Measurements from ENCODE around the gene GDF9.

Gene GDF9, protein sequence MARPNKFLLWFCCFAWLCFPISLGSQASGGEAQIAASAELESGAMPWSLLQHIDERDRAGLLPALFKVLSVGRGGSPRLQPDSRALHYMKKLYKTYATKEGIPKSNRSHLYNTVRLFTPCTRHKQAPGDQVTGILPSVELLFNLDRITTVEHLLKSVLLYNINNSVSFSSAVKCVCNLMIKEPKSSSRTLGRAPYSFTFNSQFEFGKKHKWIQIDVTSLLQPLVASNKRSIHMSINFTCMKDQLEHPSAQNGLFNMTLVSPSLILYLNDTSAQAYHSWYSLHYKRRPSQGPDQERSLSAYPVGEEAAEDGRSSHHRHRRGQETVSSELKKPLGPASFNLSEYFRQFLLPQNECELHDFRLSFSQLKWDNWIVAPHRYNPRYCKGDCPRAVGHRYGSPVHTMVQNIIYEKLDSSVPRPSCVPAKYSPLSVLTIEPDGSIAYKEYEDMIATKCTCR

GRCh38 chr5:132866342-132867045 lies at the start of gene GDF9, which contains the start of gene UQCRQ:
TSS of gene GDF9 (minus strand) at chr5:132866469. CDS start at chr5:132864533, 1,936 bp downstream.
TSS of gene UQCRQ (plus strand) at chr5:132866642. CDS start at chr5:132866882, 240 bp downstream.
- Mint-ChIP-seq H3K27me3 (no peaks in the 10 kb centered on the region), H3K36me3 (ENCODE audit: low read depth) (peaks cover 49% of the 10 kb centered on the region), H3K27ac (peak within 1 kb of the TSS; percentile 100), H3K4me1 (ENCODE audit: low read depth) (peaks cover 35% of the 10 kb centered on the region), H3K9me3 (no peaks in the 10 kb centered on the region), H3K4me3 (peak within 1 kb of the TSS; percentile 100)
- peak; percentile 90 for DNase-seq

DNA sequence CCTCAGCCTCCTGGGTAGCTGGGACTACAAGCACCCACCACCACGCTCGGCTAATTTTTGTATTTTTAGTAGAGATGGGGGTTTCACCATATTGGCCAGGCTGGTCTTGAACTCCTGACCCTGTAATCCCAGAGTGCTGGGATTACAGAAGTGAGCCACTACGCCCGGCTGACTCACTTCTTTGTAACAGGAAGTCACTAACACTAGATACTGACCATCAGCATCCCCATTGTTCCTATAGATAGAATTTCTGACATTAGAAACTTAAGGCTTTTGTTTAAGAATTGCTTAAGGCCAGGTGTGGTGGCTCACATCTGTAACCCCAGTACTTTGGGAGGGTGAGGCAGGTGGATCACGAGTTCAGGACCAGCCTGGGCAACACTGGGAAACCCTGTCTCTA lies 49.4 kb upstream of the GDF9 start:
- H3K4me3 Mint-ChIP-seq = no peak overlapping the region
- peaks cover 52% of the 10 kb centered on the region for H3K36me3 Mint-ChIP-seq (ENCODE audit: low read depth)
- no peaks in the 10 kb centered on the region for H3K9me3 Mint-ChIP-seq
- no peak for DNase-seq
- no peaks in the 10 kb centered on the region for H3K27me3 Mint-ChIP-seq
- no peak overlapping the region for H3K27ac Mint-ChIP-seq
- peaks cover 6% of the 10 kb centered on the region for H3K4me1 Mint-ChIP-seq (ENCODE audit: low read depth)

DNA sequence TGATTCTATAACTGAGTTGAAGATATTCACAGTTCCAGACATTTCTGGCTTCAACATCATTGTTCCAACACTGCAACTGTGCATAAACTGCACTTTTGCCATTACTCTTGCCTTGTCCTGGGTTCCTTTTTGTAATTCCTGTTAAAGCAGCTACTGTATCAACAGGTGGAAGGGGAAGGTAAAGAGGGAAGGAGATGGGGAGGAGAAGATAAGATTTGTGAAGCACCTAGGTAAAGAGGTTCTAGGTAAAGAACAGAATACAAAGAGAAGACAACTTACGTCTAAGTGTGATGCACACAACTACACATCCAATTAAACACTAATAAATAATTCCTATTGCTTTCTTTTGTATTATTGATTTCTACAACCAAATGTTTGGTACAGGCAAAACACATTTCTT lies 43.4 kb upstream of the GDF9 start:
- H3K36me3 Mint-ChIP-seq (ENCODE audit: low read depth) = peaks cover 44% of the 10 kb centered on the region
- H3K27me3 Mint-ChIP-seq = no peaks in the 10 kb centered on the region
- H3K27ac Mint-ChIP-seq = no peak overlapping the region
- H3K4me3 Mint-ChIP-seq = no peak overlapping the region
- peaks cover 18% of the 10 kb centered on the region for H3K4me1 Mint-ChIP-seq (ENCODE audit: low read depth)
- no peaks in the 10 kb centered on the region for H3K9me3 Mint-ChIP-seq
- no peak for DNase-seq

- peaks cover 24% of the 10 kb centered on the region for H3K4me1 Mint-ChIP-seq (ENCODE audit: low read depth)
- no peak for DNase-seq
- H3K4me3 Mint-ChIP-seq = no peak overlapping the region
- no peak overlapping the region for H3K27ac Mint-ChIP-seq
- no peaks in the 10 kb centered on the region for H3K9me3 Mint-ChIP-seq
- H3K27me3 Mint-ChIP-seq = no peaks in the 10 kb centered on the region
- peaks cover 51% of the 10 kb centered on the region for H3K36me3 Mint-ChIP-seq (ENCODE audit: low read depth)
Observed at GRCh38 chr5:132907161-132907560, 40.9 kb upstream of the GDF9 start.

- no peak for DNase-seq
- Mint-ChIP-seq H3K27ac (no peak overlapping the region), H3K36me3 (ENCODE audit: low read depth) (peaks cover 52% of the 10 kb centered on the region), H3K4me1 (ENCODE audit: low read depth) (peaks cover 24% of the 10 kb centered on the region), H3K9me3 (no peaks in the 10 kb centered on the region), H3K27me3 (no peaks in the 10 kb centered on the region), H3K4me3 (no peak overlapping the region)
Observed at GRCh38 chr5:132905938-132906337, 39.7 kb upstream of the GDF9 start.

GRCh38 chr5:132901730-132902129 lies 35.5 kb upstream of the GDF9 start:
- no peaks in the 10 kb centered on the region for H3K9me3 Mint-ChIP-seq
- no peak for DNase-seq
- peaks cover 73% of the 10 kb centered on the region for H3K36me3 Mint-ChIP-seq (ENCODE audit: low read depth)
- H3K27me3 Mint-ChIP-seq = no peaks in the 10 kb centered on the region
- H3K4me1 Mint-ChIP-seq (ENCODE audit: low read depth) = peaks cover 20% of the 10 kb centered on the region
- no peak overlapping the region for H3K27ac Mint-ChIP-seq
- H3K4me3 Mint-ChIP-seq = no peak overlapping the region

GRCh38 chr5:132901036-132901435 lies 34.8 kb upstream of the GDF9 start:
- no peak for DNase-seq
- peaks cover 16% of the 10 kb centered on the region for H3K4me1 Mint-ChIP-seq (ENCODE audit: low read depth)
- H3K27me3 Mint-ChIP-seq = no peaks in the 10 kb centered on the region
- peak overlapping the region; percentile 18 for H3K27ac Mint-ChIP-seq
- H3K36me3 Mint-ChIP-seq (ENCODE audit: low read depth) = peaks cover 80% of the 10 kb centered on the region
- no peak overlapping the region for H3K4me3 Mint-ChIP-seq
- no peaks in the 10 kb centered on the region for H3K9me3 Mint-ChIP-seq

- no peak for DNase-seq
- Mint-ChIP-seq H3K4me1 (ENCODE audit: low read depth) (peaks cover 5% of the 10 kb centered on the region), H3K36me3 (ENCODE audit: low read depth) (peaks cover 80% of the 10 kb centered on the region), H3K27me3 (no peaks in the 10 kb centered on the region), H3K9me3 (no peaks in the 10 kb centered on the region), H3K27ac (peak overlapping the region; percentile 29), H3K4me3 (no peak overlapping the region)
Observed at GRCh38 chr5:132898094-132898493, 31.8 kb upstream of the GDF9 start.

- H3K4me3 Mint-ChIP-seq = no peak overlapping the region
- peak overlapping the region; percentile 58 for H3K27ac Mint-ChIP-seq
- H3K4me1 Mint-ChIP-seq (ENCODE audit: low read depth) = peaks cover 4% of the 10 kb centered on the region
- no peaks in the 10 kb centered on the region for H3K9me3 Mint-ChIP-seq
- H3K27me3 Mint-ChIP-seq = no peaks in the 10 kb centered on the region
- H3K36me3 Mint-ChIP-seq (ENCODE audit: low read depth) = peaks cover 85% of the 10 kb centered on the region
- DNase-seq = no peak
Observed at GRCh38 chr5:132896685-132897084, 30.4 kb upstream of the GDF9 start.

GRCh38 chr5:132895719-132896305 lies 29.5 kb upstream of the GDF9 start:
- Mint-ChIP-seq H3K27me3 (no peaks in the 10 kb centered on the region), H3K27ac (peak overlapping the region; percentile 58), H3K36me3 (ENCODE audit: low read depth) (peaks cover 80% of the 10 kb centered on the region), H3K9me3 (no peaks in the 10 kb centered on the region), H3K4me3 (no peak overlapping the region), H3K4me1 (ENCODE audit: low read depth) (peaks cover 4% of the 10 kb centered on the region)
- DNase-seq = no peak

DNA sequence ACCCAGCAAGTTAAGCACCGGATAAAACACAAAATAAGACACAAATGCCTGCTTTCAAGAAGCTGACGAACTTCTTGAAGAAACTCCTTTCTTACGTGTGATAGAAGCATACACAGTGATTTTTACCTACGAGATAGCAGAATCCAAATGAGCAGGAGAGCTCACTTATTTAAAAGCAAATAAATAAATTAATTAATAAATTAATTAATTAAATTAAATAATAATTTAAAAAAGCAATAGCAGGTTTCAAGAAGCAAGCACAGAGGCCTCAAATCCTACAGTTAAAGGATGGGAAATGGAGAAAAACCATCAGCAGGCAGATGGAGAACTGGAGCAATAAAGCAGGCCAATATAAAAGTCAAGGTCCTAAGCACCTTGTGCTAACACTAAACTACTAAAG lies 24.5 kb upstream of the GDF9 start:
- H3K27ac Mint-ChIP-seq = no peak overlapping the region
- H3K4me3 Mint-ChIP-seq = no peak overlapping the region
- no peaks in the 10 kb centered on the region for H3K9me3 Mint-ChIP-seq
- H3K27me3 Mint-ChIP-seq = no peaks in the 10 kb centered on the region
- DNase-seq = no peak
- H3K36me3 Mint-ChIP-seq (ENCODE audit: low read depth) = peaks cover 76% of the 10 kb centered on the region
- H3K4me1 Mint-ChIP-seq (ENCODE audit: low read depth) = no peaks in the 10 kb centered on the region

DNA sequence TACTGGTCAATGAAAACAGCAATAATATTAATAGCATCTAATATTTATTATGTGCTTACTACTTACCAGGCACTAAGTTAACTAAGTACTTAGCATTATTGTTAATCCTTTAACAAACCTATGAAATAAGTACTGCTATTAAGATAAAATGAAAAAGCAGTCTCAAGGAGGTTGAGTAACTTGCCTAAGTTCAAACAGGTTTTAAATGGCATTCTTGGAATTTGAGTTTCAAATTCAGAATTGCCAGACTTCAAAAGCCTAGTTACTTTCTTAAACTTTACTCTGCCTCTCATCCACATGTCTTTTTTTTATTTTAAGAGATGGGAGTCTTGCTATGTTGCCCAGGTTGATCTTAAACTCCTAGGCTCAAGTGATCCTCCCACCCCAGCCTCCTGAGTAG lies 23.2 kb upstream of the GDF9 start:
- Mint-ChIP-seq H3K9me3 (no peaks in the 10 kb centered on the region), H3K27me3 (no peaks in the 10 kb centered on the region), H3K4me3 (no peak overlapping the region), H3K4me1 (ENCODE audit: low read depth) (peaks cover 5% of the 10 kb centered on the region), H3K27ac (no peak overlapping the region), H3K36me3 (ENCODE audit: low read depth) (peaks cover 74% of the 10 kb centered on the region)
- DNase-seq = no peak

GRCh38 chr5:132887283-132887682 lies 21.0 kb upstream of the GDF9 start:
- peaks cover 11% of the 10 kb centered on the region for H3K4me1 Mint-ChIP-seq (ENCODE audit: low read depth)
- H3K36me3 Mint-ChIP-seq (ENCODE audit: low read depth) = peaks cover 76% of the 10 kb centered on the region
- no peaks in the 10 kb centered on the region for H3K27me3 Mint-ChIP-seq
- DNase-seq = no peak
- no peak overlapping the region for H3K4me3 Mint-ChIP-seq
- no peaks in the 10 kb centered on the region for H3K9me3 Mint-ChIP-seq
- peak overlapping the region; percentile 60 for H3K27ac Mint-ChIP-seq

GRCh38 chr5:132886064-132886823 lies 20.0 kb upstream of the GDF9 start:
- Mint-ChIP-seq H3K27me3 (no peaks in the 10 kb centered on the region), H3K4me1 (ENCODE audit: low read depth) (peaks cover 11% of the 10 kb centered on the region), H3K9me3 (no peaks in the 10 kb centered on the region), H3K27ac (peak overlapping the region; percentile 26), H3K4me3 (no peak overlapping the region), H3K36me3 (ENCODE audit: low read depth) (peaks cover 76% of the 10 kb centered on the region)
- DNase-seq = no peak
